ENCODE measurements around the gene YLPM1.

YLPM1 gene

GRCh38 chr14:74785056-74785613, 22.0 kb downstream of the YLPM1 start:
- DNase-seq (ENCODE audit: low read depth in 2 of 3, low spot score in 1 of 3): no peak

- DNase-seq (ENCODE audit: low read depth in 2 of 3, low spot score in 1 of 3): no peak
Observed at GRCh38 chr14:74786796-74787315, 23.7 kb downstream of the YLPM1 start.

GRCh38 chr14:74792249-74793039, 29.3 kb downstream of the YLPM1 start:
- DNase-seq (ENCODE audit: low read depth in 2 of 3, low spot score in 1 of 3): no peak

- DNase-seq (ENCODE audit: low read depth in 2 of 3, low spot score in 1 of 3): peak in 1 of 3 donors; percentile 17
Observed at GRCh38 chr14:74793506-74794155, 30.5 kb downstream of the YLPM1 start.

- no peak for DNase-seq (ENCODE audit: low read depth in 2 of 3, low spot score in 1 of 3)
Observed at GRCh38 chr14:74794947-74795346, 31.8 kb downstream of the YLPM1 start.

- no peak for DNase-seq (ENCODE audit: low read depth in 2 of 3, low spot score in 1 of 3)
Observed at GRCh38 chr14:74799765-74800164, 36.6 kb downstream of the YLPM1 start.

- no peak for DNase-seq (ENCODE audit: low read depth in 2 of 3, low spot score in 1 of 3)
Observed at GRCh38 chr14:74800780-74801179, 37.7 kb downstream of the YLPM1 start.

GRCh38 chr14:74801396-74801795, 38.3 kb downstream of the YLPM1 start:
- no peak for DNase-seq (ENCODE audit: low read depth in 2 of 3, low spot score in 1 of 3)

GRCh38 chr14:74804219-74804825, 41.2 kb downstream of the YLPM1 start:
- DNase-seq (ENCODE audit: low read depth in 2 of 3, low spot score in 1 of 3): no peak

GRCh38 chr14:74807853-74808545, 44.9 kb downstream of the YLPM1 start:
- DNase-seq (ENCODE audit: low read depth in 2 of 3, low spot score in 1 of 3): no peak

GRCh38 chr14:74816124-74816523, 53.0 kb downstream of the YLPM1 start:
- DNase-seq (ENCODE audit: low read depth in 2 of 3, low spot score in 1 of 3): no peak

GRCh38 chr14:74820288-74820687, 57.2 kb downstream of the YLPM1 start:
- DNase-seq (ENCODE audit: low read depth in 2 of 3, low spot score in 1 of 3): no peak

GRCh38 chr14:74821267-74821915, 58.3 kb downstream of the YLPM1 start:
- no peak for DNase-seq (ENCODE audit: low read depth in 2 of 3, low spot score in 1 of 3)

- no peak for DNase-seq (ENCODE audit: low read depth in 2 of 3, low spot score in 1 of 3)
Observed at GRCh38 chr14:74824997-74825396, 61.9 kb downstream of the YLPM1 start.

- DNase-seq (ENCODE audit: low read depth in 2 of 3, low spot score in 1 of 3): no peak
Observed at GRCh38 chr14:74826574-74826973, 63.5 kb downstream of the YLPM1 start.

GRCh38 chr14:74829251-74829650, 66.1 kb downstream of the YLPM1 start:
- DNase-seq (ENCODE audit: low read depth in 2 of 3, low spot score in 1 of 3): no peak

GRCh38 chr14:74832849-74833248, 69.7 kb downstream of the YLPM1 start:
- no peak for DNase-seq (ENCODE audit: low read depth in 2 of 3, low spot score in 1 of 3)

- DNase-seq (ENCODE audit: low read depth in 2 of 3, low spot score in 1 of 3): no peak
Observed at GRCh38 chr14:74834692-74835392, 71.7 kb downstream of the YLPM1 start.

- DNase-seq (ENCODE audit: low read depth in 2 of 3, low spot score in 1 of 3): no peak
Observed at GRCh38 chr14:74835645-74836250, 72.6 kb downstream of the YLPM1 start.
